NCI-H146 treated with DMSO at 0.1 percent for 48 hours (cell line): ENCODE measurements around the gene TRAP1.

Source experiments
- DNase-seq: peaks from one replicate; lab custom pipeline; 2025; ENCODE audit not compliant: unreplicated experiment; lab: John Stamatoyannopoulos, UW

Gene TRAP1

GRCh38 chr16:3652373-3653195, 64.7 kb downstream of the TRAP1 start:
- DNase-seq = peak; percentile 39

- no peak for DNase-seq
Measured at GRCh38 chr16:3651461-3652372, 65.6 kb downstream of the TRAP1 start.

- DNase-seq = no peak
Measured at GRCh38 chr16:3650631-3651265, 66.6 kb downstream of the TRAP1 start.

- no peak for DNase-seq
Measured at GRCh38 chr16:3646348-3646920, 70.9 kb downstream of the TRAP1 start.

GRCh38 chr16:3645504-3646347, 71.6 kb downstream of the TRAP1 start:
- no peak for DNase-seq

- no peak for DNase-seq
Measured at GRCh38 chr16:3645108-3645503, 72.2 kb downstream of the TRAP1 start.

GRCh38 chr16:3643095-3643730, 74.1 kb downstream of the TRAP1 start:
- no peak for DNase-seq

- no peak for DNase-seq
Measured at GRCh38 chr16:3642397-3643094, 74.8 kb downstream of the TRAP1 start.

- DNase-seq = no peak
Measured at GRCh38 chr16:3641801-3642396, 75.4 kb downstream of the TRAP1 start.

GRCh38 chr16:3640632-3641501, 76.5 kb downstream of the TRAP1 start:
- DNase-seq = no peak

GRCh38 chr16:3640207-3640606, 77.1 kb downstream of the TRAP1 start:
- no peak for DNase-seq

GRCh38 chr16:3638916-3639644, 78.2 kb downstream of the TRAP1 start:
- DNase-seq = no peak

- no peak for DNase-seq
Measured at GRCh38 chr16:3637371-3637923, 79.9 kb downstream of the TRAP1 start.

GRCh38 chr16:3625911-3626732, 91.2 kb downstream of the TRAP1 start:
- DNase-seq = no peak

- no peak for DNase-seq
Measured at GRCh38 chr16:3625331-3625730, 92.0 kb downstream of the TRAP1 start.

GRCh38 chr16:3623642-3624041, 93.7 kb downstream of the TRAP1 start:
- no peak for DNase-seq
